ENCODE results near the gene CNTN5.

GRCh38 chr11:99952816-99953215, 932.1 kb downstream of the CNTN5 start:
- no peak for TF ChIP-seq EZH2 (IDR thresholded peaks at IDR 0.05)
- TF ChIP-seq POLR2AphosphoS5 (IDR thresholded peaks at IDR 0.05; ENCODE audit: borderline replicate concordance, low read depth, low read length) = no peak
- no peak for TF ChIP-seq FOXP2 (optimal IDR thresholded peaks at IDR 0.05; ENCODE audit: control extremely low read depth, extremely low read length, insufficient read depth)
